ENCODE data around the gene FNBP1L.

Gene FNBP1L

DNA sequence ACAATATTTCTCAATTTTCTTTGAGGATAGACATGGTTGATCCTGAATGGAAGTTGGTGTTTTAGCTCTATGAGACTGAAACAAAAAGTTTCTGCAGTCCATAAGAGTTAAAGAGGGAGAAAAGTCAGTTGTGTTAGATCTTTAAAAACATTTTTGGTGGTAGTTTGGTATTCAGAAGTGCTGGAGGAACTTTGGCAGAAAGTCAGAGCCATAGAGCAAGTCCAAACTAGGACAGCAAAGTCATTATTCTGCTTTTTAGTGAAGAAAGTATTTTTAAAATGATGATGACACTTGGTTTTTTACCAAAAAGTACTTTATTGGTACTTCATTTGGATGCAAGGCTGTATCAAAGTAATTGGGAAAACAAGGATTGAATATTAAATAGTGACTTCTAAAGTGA lies 41.8 kb downstream of the FNBP1L start:
- no peak for DNase-seq (ENCODE audit: low read depth)

DNA sequence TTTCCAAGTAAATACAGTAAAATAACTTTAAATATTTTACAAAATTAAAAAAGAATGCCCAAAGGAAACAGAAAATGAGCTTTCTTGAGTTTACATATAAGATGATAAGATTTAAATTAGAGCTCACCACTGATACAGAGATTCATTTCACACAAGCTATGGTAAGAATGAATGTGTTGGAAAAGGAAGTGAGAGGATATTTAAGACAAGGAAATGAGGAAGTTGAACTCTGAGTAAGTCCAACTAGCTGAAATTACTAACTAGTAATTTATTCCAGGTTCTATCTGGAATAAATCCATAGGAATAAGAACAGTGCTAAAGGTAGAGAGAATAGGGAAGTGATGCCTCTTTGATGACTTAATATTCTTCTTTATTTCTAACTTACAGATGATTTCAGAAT lies 42.4 kb downstream of the FNBP1L start:
- no peak for DNase-seq (ENCODE audit: low read depth)

DNA sequence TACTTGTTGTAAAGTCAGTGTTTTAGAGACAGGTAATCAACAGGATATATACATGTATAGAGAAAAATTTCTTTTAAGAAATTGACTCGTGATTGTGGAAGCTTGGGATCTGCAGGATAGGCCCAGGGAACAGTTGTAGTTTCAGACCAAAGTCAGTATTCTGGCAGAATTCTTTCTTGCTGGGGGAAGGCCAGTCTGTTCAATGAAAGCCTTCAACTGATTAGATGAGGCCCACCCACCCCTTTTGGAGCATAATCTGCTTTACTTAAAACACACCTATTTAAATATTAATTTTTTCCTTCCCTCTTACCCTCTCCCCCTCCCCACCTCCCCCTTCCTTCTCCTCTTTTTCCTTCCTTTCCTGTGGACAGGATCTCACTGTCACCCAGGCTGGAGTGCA lies 48.0 kb downstream of the FNBP1L start:
- no peak for DNase-seq (ENCODE audit: low read depth)

DNA sequence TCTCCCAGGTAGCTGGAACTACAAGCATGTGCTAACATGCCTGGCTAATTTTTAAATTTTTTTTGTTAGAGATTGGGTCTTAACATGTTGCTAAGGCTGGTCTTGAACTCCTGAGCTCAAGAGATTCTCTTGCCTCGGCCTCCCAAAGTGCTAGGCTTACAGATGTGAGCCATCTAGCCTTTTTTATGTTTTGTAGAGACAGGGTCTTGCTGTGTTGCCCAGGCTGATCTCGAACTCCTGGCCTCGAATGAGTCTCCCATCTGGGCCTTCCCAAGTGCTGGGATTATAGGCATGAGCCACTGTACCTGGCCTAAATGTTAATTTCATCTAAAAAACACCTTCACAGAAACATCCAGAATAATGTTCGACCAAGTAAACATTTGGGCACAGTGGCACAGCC lies 48.6 kb downstream of the FNBP1L start:
- DNase-seq (ENCODE audit: low read depth) = no peak

DNA sequence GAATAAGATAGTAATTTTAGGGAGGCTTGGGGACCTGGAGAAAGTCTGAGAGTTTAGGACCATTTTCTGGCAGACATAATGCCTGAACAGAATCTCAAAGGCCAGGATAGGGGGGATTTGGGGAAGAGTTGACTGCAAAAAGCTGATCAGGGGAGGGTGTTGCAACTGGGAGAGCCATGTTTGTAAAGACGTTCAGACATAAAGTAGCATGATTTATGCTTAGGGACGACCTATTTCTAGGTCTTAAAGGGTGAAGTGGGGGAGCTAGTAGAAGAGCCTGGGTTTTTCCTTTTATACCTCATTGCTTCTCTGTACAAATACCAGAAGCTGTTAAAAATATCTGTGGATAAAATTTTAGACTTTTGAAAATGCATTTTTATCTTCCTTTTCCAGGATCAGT lies 51.2 kb downstream of the FNBP1L start:
- no peak for DNase-seq (ENCODE audit: low read depth)

DNA sequence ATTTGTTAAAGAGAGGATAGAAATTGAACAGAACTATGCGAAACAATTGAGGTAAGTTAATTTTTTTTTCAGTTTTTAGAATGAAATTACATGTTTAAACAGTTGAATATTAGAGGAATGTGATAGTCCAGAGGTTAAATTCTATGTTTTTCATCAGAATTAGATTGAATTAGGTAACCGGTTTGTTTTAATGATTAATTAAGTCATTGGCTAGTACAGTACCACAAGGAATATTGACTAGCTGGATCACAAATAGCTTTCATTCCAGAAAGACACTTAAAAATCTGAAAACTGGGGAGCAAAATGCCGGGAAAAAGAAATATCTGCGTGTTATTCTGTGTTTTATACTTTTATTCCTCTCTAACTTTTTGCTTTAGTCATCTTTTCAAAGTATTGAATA lies 51.6 kb downstream of the FNBP1L start:
- DNase-seq (ENCODE audit: low read depth) = no peak

DNA sequence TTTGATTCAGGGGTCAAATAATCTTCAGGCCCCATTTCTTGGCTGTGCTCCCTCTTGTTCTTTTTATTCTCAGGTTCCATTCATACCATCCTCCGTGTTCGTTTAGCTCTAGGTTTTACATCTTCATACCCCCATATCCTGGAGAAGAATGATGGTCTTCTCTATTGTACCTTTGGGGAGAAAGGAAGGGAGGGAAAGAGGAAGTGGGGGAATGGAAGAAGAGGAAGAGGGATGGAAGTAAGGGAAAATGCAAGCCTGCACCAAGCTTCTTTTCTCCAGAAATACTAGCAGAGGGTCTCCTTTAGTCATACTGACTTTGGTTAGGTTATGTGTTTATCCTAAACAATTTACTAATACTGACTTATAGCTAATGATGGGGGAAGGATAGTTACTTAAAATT lies 52.4 kb downstream of the FNBP1L start:
- no peak for DNase-seq (ENCODE audit: low read depth)

DNA sequence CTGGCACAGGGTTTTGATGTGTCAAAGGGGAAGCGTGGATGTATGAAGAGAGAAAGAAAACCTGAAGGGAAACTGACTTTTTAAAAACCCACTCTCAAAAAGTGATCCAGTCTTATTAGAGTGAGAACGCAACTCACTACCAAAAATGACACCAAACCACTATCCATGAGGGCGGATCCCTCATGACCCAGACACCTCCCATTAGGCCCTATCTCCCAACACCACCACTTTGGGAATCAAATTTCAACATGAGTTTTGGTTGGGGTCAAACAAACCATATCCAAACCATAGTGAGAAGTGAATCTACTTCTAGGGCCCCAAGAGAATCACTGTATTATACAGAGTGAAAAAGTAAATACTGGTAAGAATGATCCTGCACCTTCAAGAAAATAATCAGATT lies 53.5 kb downstream of the FNBP1L start:
- no peak for DNase-seq (ENCODE audit: low read depth)

DNA sequence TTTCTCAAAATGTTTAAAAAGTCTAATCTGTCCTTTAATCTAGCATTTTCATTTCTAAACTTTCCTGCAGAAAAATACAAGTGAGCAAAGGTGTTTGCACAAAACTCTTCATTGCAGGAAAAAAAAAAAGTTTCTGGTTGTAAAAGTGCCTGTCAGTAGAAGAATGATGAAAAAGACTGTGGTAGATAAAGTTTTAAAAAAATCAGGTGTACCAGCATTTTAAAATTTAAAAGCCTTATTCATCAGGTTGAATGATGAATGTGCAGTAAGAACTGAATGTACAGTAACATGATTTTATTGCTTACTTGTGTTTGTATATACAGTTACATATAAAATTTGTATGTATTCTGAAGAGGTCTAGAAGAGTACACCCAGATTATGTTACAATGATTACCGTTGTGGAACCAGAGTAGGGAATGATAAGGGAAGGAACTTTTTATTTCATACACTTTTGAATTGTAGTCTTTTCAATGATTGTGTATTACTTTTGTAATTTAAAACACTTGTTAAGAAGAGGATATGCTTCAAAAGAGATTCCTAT lies 54.0 kb downstream of the FNBP1L start:
- DNase-seq (ENCODE audit: low read depth) = no peak

DNA sequence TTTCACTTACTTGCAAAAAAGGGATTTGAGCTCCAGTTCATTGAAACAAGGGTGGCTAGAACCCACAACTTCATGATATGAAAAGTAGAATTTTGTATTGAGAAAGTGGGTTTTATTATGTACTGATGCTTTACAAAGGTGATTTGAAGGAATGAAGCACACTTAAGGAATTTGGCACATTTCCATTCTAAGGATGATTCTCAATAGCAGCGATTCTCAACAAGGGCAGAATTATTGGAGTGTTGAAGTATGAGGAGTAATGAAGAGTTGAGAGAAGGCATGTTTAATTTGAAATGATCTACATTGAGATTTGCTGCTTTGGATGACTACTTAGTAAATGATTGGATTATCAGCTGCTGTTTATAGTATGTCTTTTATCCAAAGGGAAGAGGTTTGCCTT lies 54.7 kb downstream of the FNBP1L start:
- DNase-seq (ENCODE audit: low read depth) = no peak

DNA sequence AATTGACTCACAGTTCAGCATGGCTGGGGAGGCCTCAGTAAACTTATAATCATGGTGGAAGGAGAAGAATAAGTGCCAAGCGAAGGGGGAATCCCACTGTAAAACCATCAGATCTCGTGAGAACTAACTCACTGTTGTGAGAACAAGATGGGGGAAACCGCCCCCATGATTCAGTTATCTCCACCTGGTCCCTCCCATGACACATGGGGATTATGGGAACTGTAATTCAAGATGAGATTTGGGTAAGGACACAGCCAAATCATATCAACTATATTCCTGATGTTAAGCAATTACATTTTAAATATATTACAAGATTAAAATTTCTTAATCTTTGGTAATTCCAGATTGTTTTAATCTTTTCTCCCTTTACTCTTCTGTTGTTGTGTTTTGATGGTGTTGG lies 55.2 kb downstream of the FNBP1L start:
- DNase-seq (ENCODE audit: low read depth) = no peak

DNA sequence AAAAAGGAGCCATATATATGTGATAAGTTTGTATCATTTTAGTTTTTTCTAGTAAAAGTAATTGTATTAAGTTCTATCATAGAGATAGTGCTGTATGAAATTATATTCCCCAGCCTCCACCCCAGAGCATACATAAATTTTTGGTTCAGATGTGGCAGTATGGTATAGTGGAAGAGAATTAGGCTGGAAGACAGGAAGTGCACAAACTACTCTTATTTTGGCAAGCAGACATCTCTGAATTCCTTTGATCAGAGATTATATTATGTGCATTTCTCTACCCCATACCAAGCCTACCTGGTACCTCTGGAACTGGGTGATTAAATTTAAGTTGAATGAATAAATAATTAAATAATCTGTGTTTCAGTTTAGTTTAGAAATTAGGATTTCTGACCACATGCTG lies 55.9 kb downstream of the FNBP1L start:
- DNase-seq (ENCODE audit: low read depth) = no peak

DNA sequence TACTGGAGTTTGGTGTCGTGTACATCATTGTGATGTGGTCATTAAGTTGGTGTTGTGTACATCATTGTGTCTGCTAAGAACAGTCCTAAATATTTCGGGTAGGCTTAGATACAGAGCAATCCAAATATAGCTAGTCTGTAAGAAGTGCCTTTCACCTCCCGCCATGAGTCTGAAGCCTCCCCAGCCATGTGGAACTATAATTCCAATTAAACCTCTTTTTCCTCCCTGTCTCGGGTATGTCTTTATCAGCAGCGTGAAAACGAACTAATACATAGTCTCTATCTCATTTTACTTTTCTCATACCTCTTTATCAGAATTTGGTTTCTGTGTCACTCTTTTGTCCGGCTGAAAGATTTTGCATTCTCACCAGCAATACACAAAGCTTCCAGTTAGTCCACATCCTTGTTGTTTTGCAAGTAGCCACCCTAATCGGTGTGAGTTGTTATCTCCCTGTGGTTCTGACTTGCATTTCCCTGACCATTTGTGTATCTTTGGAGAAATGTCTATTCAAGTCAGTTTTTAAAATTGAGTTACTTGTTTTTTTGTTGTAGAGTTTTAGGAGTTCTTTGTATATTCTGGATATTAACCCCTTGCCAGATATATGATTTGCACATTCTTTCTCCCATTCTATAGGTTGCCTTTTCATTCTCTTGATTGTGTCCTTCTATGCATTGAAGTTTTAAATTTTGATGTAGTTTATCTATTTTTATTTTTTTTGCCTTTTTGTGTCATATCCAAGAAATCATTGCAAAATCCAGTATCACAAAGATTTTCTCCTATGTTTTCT lies 56.5 kb downstream of the FNBP1L start:
- no peak for DNase-seq (ENCODE audit: low read depth)

DNA sequence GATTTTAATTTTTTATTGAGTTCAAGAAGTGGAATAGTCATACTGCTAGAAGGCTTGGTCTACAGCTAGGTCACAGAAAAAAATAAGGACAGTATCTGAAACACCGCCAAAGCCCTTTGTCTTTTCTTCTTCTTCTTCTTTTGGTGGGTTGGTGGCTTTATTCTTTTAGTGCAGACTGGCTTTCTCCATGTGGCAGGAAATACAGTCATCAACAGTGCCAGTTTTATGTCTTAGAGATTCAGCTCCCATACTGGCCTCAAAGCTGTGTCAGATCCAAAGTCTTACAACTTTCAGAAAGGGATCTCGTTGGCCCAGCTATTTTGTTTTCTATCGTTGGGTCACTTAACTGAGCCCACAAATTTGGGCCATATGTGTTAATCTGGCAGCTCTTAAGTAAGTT lies 58.2 kb downstream of the FNBP1L start:
- DNase-seq (ENCODE audit: low read depth) = peak; percentile 17

DNA sequence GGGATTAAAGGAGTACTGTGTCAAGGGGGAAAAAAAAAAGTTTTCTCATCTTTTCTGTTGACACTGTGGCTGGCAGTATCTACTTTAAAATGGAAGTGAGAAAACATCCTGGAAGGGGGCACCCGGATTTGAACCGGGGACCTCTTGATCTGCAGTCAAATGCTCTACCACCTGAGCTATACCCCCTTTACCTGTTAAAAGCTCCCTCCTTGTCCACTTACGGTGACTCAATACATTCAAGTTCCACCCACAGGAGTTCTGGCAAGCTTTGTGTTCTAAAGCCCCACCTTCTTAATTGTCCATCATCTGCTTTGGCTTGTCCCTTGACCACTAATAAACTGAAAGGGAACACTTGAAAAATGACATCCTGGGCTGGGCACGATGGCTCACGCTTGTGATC lies 68.2 kb downstream of the FNBP1L start:
- DNase-seq (ENCODE audit: low read depth) = peak; percentile 37

DNA sequence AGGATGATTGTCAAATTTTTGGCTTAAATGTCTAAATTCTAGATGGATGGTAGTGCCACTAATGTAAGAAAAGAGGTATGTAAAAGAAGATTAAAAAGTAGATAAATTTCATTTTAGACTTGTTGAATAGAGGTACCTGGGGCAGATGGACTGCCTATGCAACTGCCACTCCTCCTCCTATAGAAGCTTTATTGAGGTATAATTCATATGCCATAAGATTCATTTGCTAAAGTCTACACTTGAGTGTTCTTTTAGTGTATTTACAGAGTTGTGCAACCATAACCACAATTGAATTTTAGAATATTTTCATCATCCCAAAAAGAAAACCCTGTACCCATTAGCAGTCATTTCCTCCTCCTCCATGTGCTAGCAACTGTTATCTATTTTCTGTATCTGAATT lies 70.6 kb downstream of the FNBP1L start:
- DNase-seq (ENCODE audit: low read depth) = no peak

DNA sequence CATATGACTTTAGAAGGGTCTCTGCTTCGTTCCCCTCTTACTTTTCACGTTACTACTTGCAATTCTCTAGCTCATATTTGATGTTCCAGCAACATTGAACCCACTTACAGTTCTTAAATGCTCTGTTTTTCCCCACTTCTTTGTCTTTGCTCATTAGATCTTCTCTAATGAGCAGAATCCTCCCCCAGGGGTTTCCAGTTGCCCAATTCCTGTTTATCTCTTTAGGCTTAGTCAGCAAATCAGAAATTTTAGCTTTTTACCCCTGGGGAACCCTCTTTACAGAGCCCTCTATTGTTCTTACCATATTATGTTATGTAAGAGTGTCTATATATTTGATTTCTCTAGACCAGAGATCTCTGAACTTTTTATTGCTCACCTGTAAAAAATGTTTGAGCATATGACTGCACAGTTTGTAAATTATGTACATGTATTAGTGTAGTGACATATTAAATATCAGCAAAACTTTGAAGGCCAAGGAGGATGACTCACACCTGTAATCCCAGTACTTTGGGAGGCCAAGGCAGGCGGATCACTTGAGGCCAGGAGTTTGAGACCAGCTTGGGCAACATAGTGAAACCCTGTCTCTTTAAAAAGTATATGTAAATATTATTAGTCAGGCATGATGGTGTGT lies 71.4 kb downstream of the FNBP1L start:
- DNase-seq (ENCODE audit: low read depth) = peak; percentile 68

DNA sequence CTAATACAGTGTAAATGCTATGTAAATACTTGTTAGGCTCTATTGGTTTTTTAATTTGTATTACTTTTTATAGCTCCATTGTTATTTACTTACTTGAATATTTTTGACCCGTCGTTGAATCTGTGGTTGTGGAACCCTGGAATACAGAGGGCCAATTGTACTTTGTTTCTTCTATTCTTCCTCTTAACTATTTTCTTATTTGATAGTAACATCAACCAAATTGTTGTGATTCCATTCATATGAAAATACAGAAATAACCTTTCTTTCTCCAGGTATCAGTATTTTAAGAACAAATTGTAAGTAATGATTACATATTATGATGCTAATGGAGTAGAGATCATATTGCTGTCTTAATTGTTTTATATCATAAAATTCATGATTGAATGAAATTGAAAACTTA lies 73.7 kb downstream of the FNBP1L start:
- no peak for DNase-seq (ENCODE audit: low read depth)

DNA sequence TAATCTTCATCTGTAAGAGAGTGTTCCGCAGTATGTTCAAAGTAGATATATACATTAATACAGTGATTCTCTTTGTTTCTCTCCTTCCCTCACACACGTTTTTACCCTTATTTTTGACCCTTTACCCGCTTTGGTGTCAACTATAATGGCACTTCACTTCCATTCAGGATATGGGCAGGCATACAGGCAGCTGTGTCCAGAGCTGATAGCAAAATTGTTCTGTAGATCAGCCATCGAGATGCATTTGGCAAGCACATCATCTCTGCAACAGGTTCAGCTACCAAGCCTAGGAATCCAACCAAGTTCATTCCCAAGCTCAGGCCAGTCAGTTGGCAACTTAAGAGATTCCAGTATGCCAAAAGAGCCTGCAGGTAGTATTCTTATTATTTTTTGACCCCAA lies 74.8 kb downstream of the FNBP1L start:
- no peak for DNase-seq (ENCODE audit: low read depth)

DNA sequence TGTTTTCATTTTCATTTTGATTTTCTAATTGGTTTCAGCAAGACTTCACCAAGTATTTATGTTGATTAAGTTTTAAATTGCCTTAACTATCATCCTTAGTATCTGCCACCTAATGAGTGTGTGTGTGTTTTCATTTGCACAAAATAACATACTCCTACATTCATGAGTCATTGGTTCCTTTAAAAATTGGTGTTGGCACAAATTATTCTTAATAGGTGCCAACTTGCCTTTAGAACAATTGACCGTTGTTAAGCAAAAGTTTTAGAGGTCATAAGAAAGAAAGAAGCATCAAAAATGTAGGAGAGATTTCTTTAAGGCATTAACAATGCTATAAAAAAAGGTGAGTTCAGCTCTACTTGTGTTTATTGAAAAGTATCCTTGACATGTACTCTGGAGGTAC lies 77.5 kb downstream of the FNBP1L start:
- DNase-seq (ENCODE audit: low read depth) = no peak

DNA sequence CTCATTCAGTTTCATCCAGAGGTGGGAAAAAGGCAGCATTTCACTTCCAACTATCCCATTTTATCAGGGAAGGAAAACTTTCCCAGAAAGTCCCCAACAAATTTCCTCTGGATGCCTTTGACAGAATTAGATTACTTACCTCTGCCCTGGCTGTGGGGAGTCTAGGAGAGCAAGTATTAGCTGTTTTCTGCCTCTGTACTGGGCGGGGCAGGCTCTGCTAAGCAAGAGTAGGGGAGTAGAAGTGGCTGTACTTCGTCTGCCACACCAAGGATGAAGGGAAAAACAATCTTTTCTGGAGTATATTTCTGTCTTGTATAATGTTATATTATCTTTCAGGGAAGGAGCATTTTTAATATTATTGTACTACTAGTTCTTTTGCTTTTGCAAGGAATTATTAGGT lies 78.5 kb downstream of the FNBP1L start:
- no peak for DNase-seq (ENCODE audit: low read depth)

DNA sequence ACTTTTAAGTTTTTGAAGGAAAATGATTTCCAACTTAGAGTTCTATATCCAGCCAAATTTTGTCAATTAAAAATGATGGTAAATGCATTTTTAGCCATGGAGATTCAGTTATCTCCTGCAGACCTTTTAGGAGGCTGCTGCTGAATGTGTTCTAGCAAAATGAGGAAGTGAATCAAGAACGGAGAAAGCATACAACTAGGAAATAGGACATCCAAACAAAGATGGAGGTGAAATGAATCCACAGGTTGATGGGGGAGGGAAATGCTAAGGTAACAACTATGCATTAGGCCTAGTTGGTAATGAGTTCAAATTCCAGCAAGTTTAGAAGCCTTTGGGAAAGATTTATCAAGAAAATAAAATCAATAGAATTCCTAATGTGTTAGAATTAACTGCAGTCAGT lies 80.5 kb downstream of the FNBP1L start:
- no peak for DNase-seq (ENCODE audit: low read depth)

DNA sequence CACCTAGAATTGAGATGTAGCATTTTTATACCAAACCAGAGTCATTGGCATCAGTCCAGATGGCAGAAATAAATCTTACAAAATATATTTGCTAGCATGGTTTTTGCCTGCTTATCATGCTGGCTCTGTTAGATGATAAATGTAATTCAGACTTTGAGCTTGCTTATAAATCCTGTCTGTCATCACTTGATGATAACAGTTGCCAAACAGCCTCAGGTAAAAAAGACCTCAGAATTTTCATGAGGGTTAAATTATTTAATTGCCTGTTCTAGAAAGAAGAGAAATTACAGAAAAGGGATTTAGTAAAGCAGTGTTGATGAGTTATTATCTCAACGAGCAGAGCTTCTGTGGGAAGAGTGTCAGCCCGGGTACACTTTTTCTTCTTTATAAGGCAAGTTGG lies 83.3 kb downstream of the FNBP1L start:
- DNase-seq (ENCODE audit: low read depth) = no peak
